Measurements from ENCODE around the gene SULT1C2. TPM values are rescaled to one million over a fixed set of nuclear protein-coding genes. Genes with fewer than 3 reads are reported as not detected.

SULT1C2 gene
- total RNA-seq, 1 experiment from 2014 or later, result 1.6 TPM

DNA sequence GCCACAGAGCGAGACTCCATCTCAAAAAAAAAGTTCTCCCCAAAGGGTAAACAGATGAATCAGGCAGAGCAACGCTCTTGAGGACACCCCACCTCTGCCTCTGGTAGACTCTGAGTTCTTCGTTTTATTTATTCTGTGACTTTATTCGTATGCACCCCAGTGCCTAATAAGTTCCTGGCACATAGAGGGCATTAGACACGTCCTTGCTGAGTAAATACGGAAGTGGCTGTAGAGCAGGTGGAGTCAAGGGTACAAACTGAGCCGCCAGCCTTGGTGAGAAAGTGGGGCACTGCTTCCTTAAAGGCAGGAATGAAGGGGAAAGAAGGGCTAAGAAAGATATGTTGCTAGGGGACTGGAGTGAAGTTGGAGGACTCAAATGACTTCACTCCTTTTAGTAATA lies 12.9 kb downstream of the SULT1C2 start:
- no peak overlapping the region for H3T11ph ChIP-seq (ENCODE audit: low read length)
- no peak overlapping the region for H4K91ac ChIP-seq (ENCODE audit: insufficient read length, low read depth, low read length)
- H3K27me3 ChIP-seq (ENCODE audit: insufficient read depth, low read length), result no peaks in the 10 kb centered on the region
- no peak overlapping the region for H3K27ac ChIP-seq (ENCODE audit: insufficient read length, low read depth, low read length)
- H3K23me2 ChIP-seq (ENCODE audit: insufficient read length, low read depth, low read length, poor library complexity, severe bottlenecking), result no peaks in the 10 kb centered on the region
- no peaks in the 10 kb centered on the region for H3K9me3 ChIP-seq (ENCODE audit: control insufficient read depth, low read depth, low read length)
- H2BK5ac ChIP-seq (ENCODE audit: insufficient read length, low read length), result no peak overlapping the region
- H2BK12ac ChIP-seq (ENCODE audit: insufficient read length, low read depth, low read length), result no peak overlapping the region
- H3K14ac ChIP-seq (ENCODE audit: insufficient read depth, low read length), result no peak overlapping the region
- H4K5ac ChIP-seq (ENCODE audit: insufficient read length, low read depth, low read length), result no peak overlapping the region
- Mint-ChIP-seq H3K9me3 (no peaks in the 10 kb centered on the region; a peak in 1 of 5 replicates), H3K27ac (no peak overlapping the region), H3K4me3 (no peak overlapping the region), H3K36me3 (ENCODE audit: insufficient read depth in 1 of 3, low read depth in 3 of 3) (no peaks in the 10 kb centered on the region), H3K27me3 (ENCODE audit: low read depth) (no peaks in the 10 kb centered on the region; the same call in 1 of the 2 replicates), H3K4me1 (no peaks in the 10 kb centered on the region)
- H3K79me1 ChIP-seq (ENCODE audit: insufficient read depth, low read depth, low read length, poor library complexity, severe bottlenecking), result no peaks in the 10 kb centered on the region
- no peak overlapping the region for H2BK20ac ChIP-seq (ENCODE audit: low read depth, low read length, poor library complexity, severe bottlenecking)
- no peak overlapping the region for H2AK5ac ChIP-seq (ENCODE audit: insufficient read length, low read length)
- H3K4me1 ChIP-seq (ENCODE audit: insufficient read depth, low read length), result no peaks in the 10 kb centered on the region
- H3K9ac ChIP-seq (ENCODE audit: extremely low read depth, insufficient read length, low read length), result no peak overlapping the region
- WGBS (ENCODE audit: extremely low coverage, insufficient read length, low lambda C conversion rate), result no CpG with 5 or more reads among the region's 7 CpGs
- H2AFZ ChIP-seq (ENCODE audit: low read length), result no peak overlapping the region
- no peak overlapping the region for H2BK120ac ChIP-seq (ENCODE audit: low read depth, low read length, poor library complexity, severe bottlenecking)
- no peaks in the 10 kb centered on the region for H3K79me2 ChIP-seq (ENCODE audit: insufficient read depth, low read length)
- TF ChIP-seq, protein P1, sequence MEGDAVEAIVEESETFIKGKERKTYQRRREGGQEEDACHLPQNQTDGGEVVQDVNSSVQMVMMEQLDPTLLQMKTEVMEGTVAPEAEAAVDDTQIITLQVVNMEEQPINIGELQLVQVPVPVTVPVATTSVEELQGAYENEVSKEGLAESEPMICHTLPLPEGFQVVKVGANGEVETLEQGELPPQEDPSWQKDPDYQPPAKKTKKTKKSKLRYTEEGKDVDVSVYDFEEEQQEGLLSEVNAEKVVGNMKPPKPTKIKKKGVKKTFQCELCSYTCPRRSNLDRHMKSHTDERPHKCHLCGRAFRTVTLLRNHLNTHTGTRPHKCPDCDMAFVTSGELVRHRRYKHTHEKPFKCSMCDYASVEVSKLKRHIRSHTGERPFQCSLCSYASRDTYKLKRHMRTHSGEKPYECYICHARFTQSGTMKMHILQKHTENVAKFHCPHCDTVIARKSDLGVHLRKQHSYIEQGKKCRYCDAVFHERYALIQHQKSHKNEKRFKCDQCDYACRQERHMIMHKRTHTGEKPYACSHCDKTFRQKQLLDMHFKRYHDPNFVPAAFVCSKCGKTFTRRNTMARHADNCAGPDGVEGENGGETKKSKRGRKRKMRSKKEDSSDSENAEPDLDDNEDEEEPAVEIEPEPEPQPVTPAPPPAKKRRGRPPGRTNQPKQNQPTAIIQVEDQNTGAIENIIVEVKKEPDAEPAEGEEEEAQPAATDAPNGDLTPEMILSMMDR (conservative IDR thresholded peaks at IDR 0.05), result no peak
- no peak overlapping the region for H2BK15ac ChIP-seq (ENCODE audit: low read depth, low read length)
- no peak for DNase-seq
- H4K8ac ChIP-seq (replicated peaks; ENCODE audit: insufficient read length, low read depth, low read length), result no peak overlapping the region
- no peak overlapping the region for H3K4me2 ChIP-seq (ENCODE audit: insufficient read depth, insufficient read length, low read length)
- H3K18ac ChIP-seq (ENCODE audit: insufficient read length, low read depth, low read length), result no peak overlapping the region
- no peak overlapping the region for H3K4ac ChIP-seq (ENCODE audit: low read depth, low read length)
- no peaks in the 10 kb centered on the region for H4K20me1 ChIP-seq (ENCODE audit: control insufficient read depth, insufficient read depth, insufficient read length)
- H3K56ac ChIP-seq (ENCODE audit: insufficient read length, low read depth, low read length), result no peak overlapping the region
- no peak overlapping the region for H3K23ac ChIP-seq (ENCODE audit: insufficient read length, low read depth, low read length)

Data from H9 (cell line).